ENCODE measurements around the gene ZNF652.

GRCh38 chr17:49325980-49326379, 36.1 kb downstream of the ZNF652 start:
- TF ChIP-seq CTCF (IDR thresholded peaks at IDR 0.05; ENCODE audit: low read depth, low read length, poor library complexity, severe bottlenecking): no peak
- TF ChIP-seq EZH2phosphoT487 (IDR thresholded peaks at IDR 0.05; ENCODE audit: borderline replicate concordance, low read length): no peak
